ENCODE data around the gene SLC22A4. TPM values are rescaled to one million over a fixed set of nuclear protein-coding genes. Genes with fewer than 3 reads are reported as not detected.

Gene SLC22A4
- total RNA-seq, 1 donor from 2014 or later = 8.5 TPM

GRCh38 chr5:132257131-132258101 is 36.8 kb upstream of the SLC22A4 start, which contains the start of gene PDLIM4:
Gene PDLIM4, plus strand, starts transcription at chr5:132257696. Its CDS starts 39 bp downstream, at chr5:132257735.
- ATAC-seq = peak; percentile 36 to 46
- Histone ChIP-seq H3K36me3 (no peaks in the 10 kb centered on the region), H3K9me3 (no peaks in the 10 kb centered on the region), H3K27ac (peak within 1 kb of the TSS; percentile 63), H3K27me3 (ENCODE audit: low read depth) (peaks cover 9% of the 10 kb centered on the region), H3K4me3 (peak within 1 kb of the TSS; percentile 54), H3K4me1 (peaks cover 33% of the 10 kb centered on the region)
- TF ChIP-seq, protein P1, sequence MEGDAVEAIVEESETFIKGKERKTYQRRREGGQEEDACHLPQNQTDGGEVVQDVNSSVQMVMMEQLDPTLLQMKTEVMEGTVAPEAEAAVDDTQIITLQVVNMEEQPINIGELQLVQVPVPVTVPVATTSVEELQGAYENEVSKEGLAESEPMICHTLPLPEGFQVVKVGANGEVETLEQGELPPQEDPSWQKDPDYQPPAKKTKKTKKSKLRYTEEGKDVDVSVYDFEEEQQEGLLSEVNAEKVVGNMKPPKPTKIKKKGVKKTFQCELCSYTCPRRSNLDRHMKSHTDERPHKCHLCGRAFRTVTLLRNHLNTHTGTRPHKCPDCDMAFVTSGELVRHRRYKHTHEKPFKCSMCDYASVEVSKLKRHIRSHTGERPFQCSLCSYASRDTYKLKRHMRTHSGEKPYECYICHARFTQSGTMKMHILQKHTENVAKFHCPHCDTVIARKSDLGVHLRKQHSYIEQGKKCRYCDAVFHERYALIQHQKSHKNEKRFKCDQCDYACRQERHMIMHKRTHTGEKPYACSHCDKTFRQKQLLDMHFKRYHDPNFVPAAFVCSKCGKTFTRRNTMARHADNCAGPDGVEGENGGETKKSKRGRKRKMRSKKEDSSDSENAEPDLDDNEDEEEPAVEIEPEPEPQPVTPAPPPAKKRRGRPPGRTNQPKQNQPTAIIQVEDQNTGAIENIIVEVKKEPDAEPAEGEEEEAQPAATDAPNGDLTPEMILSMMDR (IDR thresholded peaks at IDR 0.05) = no peak
- intact Hi-C loops (cut with DNase I) = no loop called here
- no peak for DNase-seq

- Histone ChIP-seq H3K27me3 (ENCODE audit: low read depth) (peaks cover 9% of the 10 kb centered on the region), H3K4me3 (peak overlapping the region; percentile 54), H3K36me3 (no peaks in the 10 kb centered on the region), H3K4me1 (peaks cover 36% of the 10 kb centered on the region), H3K9me3 (no peaks in the 10 kb centered on the region), H3K27ac (peak overlapping the region; percentile 63)
- TF ChIP-seq, protein P1 (IDR thresholded peaks at IDR 0.05) = no peak
- ATAC-seq (peak; percentile 30 to 39), DNase-seq (no peak)
- intact Hi-C loops (cut with DNase I) = no loop called here
These were observed 35.8 kb upstream of the SLC22A4 start for GRCh38 chr5:132258102-132259068.

GRCh38 chr5:132259069-132259851 is 34.9 kb upstream of the SLC22A4 start:
- TF ChIP-seq, protein P1 (IDR thresholded peaks at IDR 0.05) = no peak
- peak overlapping the region; percentile 54 for H3K4me3 ChIP-seq
- H3K9me3 ChIP-seq = no peaks in the 10 kb centered on the region
- DNase-seq (no peak), ATAC-seq (peak; percentile 42 to 51)
- intact Hi-C loops (cut with DNase I) = no loop called here
- H3K36me3 ChIP-seq = no peaks in the 10 kb centered on the region
- H3K4me1 ChIP-seq = peaks cover 43% of the 10 kb centered on the region
- peak overlapping the region; percentile 64 for H3K27ac ChIP-seq
- peaks cover 9% of the 10 kb centered on the region for H3K27me3 ChIP-seq (ENCODE audit: low read depth)

DNA sequence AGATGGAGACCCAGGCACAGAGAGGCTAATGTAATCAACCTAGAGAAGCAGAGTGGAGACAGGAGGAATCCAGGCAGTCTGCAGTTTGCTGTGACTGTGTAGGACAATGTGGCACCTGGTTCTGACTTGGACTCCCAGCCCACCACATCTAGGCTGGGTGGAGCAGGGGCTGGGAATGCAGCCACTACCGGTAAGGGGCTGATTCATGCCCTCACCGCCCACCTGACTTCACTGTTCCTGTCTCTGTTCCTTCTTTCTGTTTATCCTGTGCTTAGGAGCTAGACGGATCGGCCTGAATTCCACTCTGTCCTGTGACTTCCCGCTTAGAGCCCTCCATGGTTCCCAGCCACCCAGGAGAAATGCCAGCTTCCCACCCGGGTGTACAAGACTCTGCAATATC is 34.1 kb upstream of the SLC22A4 start:
- Histone ChIP-seq H3K4me1 (peaks cover 43% of the 10 kb centered on the region), H3K4me3 (no peak overlapping the region), H3K27ac (peak overlapping the region; percentile 64), H3K36me3 (no peaks in the 10 kb centered on the region), H3K9me3 (no peaks in the 10 kb centered on the region), H3K27me3 (ENCODE audit: low read depth) (peaks cover 9% of the 10 kb centered on the region)
- DNase-seq (no peak), ATAC-seq (no peak)
- intact Hi-C loops (cut with DNase I) = no loop called here
- TF ChIP-seq, protein P1 (IDR thresholded peaks at IDR 0.05) = no peak
